Heart left ventricle (tissue), 16 donors: ENCODE measurements around the gene ANKRD28. TPM values are rescaled to one million over a fixed set of nuclear protein-coding genes. Genes with fewer than 3 reads are reported as not detected.

Experiments
- ATAC-seq, 4 donors: fragments of 200-7000 bp; cut with Tn5 transposase; one replicate each; pipeline ENCODE4 v1.9.1; 2020 to 2022; ENCODE audit warnings: moderate library complexity in 4 of 4, mild to moderate bottlenecking in 3 of 4, moderate number of reproducible peaks in 1 of 4
- DNase-seq, 5 donors: peaks; one replicate each; pipeline ENCODE4 v3.0.0-alpha.2; 2020
- H3K27ac ChIP-seq, 12 donors: fragments of 200-600 bp; sonication (generic) in 4 of 12; one replicate each; pipeline versions ENCODE4 v1.5.0 to v1.8.0; 2016 to 2022; ENCODE audit warnings: mild to moderate bottlenecking in 2 of 12
- H3K27me3 ChIP-seq, 9 donors: fragments of 200-600 bp; sonication (generic) in 2 of 9; one replicate each; pipeline versions ENCODE4 v1.5.1 to v1.8.0; 2016 to 2022; ENCODE audit warnings: mild to moderate bottlenecking in 3 of 9
- H3K36me3 ChIP-seq, 9 donors: fragments of 200-600 bp; sonication (generic) in 2 of 9; one replicate each; pipeline versions ENCODE4 v1.5.0 to v1.8.0; 2018 to 2022; ENCODE audit warnings: mild to moderate bottlenecking in 2 of 9
- H3K4me1 ChIP-seq, 12 donors: fragments of 200-600 bp; sonication (generic) in 4 of 12; one replicate each; pipeline versions ENCODE4 v1.5.0 to v1.8.0; 2016 to 2022; ENCODE audit warnings: mild to moderate bottlenecking in 3 of 12
- H3K4me3 ChIP-seq, 12 donors: fragments of 200-600 bp; sonication (generic) in 4 of 12; one replicate each; pipeline versions ENCODE4 v1.5.0 to v1.8.0; 2017 to 2022; ENCODE audit warnings: mild to moderate bottlenecking in 9 of 12, moderate library complexity in 4 of 12
- H3K9me3 ChIP-seq, 12 donors: fragments of 200-600 bp; sonication (generic) in 4 of 12; one replicate each; pipeline versions ENCODE4 v1.5.0 to v1.8.0; 2016 to 2022; ENCODE audit warnings: mild to moderate bottlenecking in 1 of 12
- POLR2A ChIP-seq, 2 donors: fragments of 450-650 bp; IDR thresholded peaks; one replicate each; pipeline ENCODE4 v1.6.1; 2017; ENCODE audit warnings: antibody characterized with exemption in 2 of 2, mild to moderate bottlenecking in 2 of 2, moderate library complexity in 2 of 2
- WGBS, 4 donors: extraction: QIAGEN DNeasy Blood & Tissue Kit in 2 of 4; methylation state at CpG; one replicate each; pipeline versions ENCODE4 v1.1.5 to v1.1.7; 2013 to 2018; 5-methylcytosine and 5-hydroxymethylcytosine counted together
- intact Hi-C, 10 donors: fragments of 100-400 bp; cut with DNase I; formaldehyde crosslinking; loops; one replicate each; pipeline versions ENCODE4 v1.11.1 to v1.14.2; 2022
- polyA plus RNA-seq, 2 donors: library from polyadenylated mRNA; stranded (reverse); fragments of 200-250 nt; gene quantifications; one replicate each; pipeline ENCODE4 v1.2.3, GENCODE V29; 2013
- total RNA-seq, 9 donors: library from RNA; depleted of rRNA in 2 of 9; stranded (reverse); fragments of >200 nt in 2 of 9; fragmentation: NEBNext Ultra II Directional in 3 of 9; extraction: Animal tissue kit (Norgen Biotek cat#: 25700) in 3 of 9; gene quantifications; one replicate each; pipeline versions ENCODE4 v1.1.0 to v1.2.4, GENCODE V29; 2016 to 2023
- TF ChIP-seq, protein P1 (sequence below), 12 donors: fragments of 200-600 bp; sonication (generic) in 4 of 12; IDR thresholded peaks; one replicate each; pipeline versions ENCODE4 v1.5.0 to v1.8.0; 2018 to 2022; ENCODE audit warnings: antibody characterized with exemption in 12 of 12, mild to moderate bottlenecking in 5 of 12
- donor health status: ischemic (EF 13 %, LVEDD 7.1; RV severe dilation, severe dysfunction).
- donor health status: healthy with polysubstance abuse.
- donor health status: DM: no; HTN: yes; CAD: no.
- donor health status: DM: no; HTN: no; CAD: no.
- donor health status: ischemic (EF 25% LVEDD 6.9; RV normal size, moderate dysfunction).
- donor health status: ischemic (EF 25% LVEDD 5.7; RV mildly dilated, moderate dysfunction).
- donor health status: healthy.
- donor health status: DM: yes; HTN: yes; CAD: no.
- donor health status: ischemic (EF 35%, LVEDD 5.7; RV mildly dilated, moderate dysfunction).
- donor health status: nonischemic (EF 11% LVEDD 7.7; RV severe dilation, severe dysfunction).
- donor health status: DM: yes; HTN: yes; CAD: no.
- donor health status: PGD.
- donor health status: ischemic (EF 29% LVEDD 5.4; RV normal size, mild dysfunction).
- donor health status: nonischemic (EF 23%, LVEDD 6.1; RV moderate dilation, normal function).

Gene ANKRD28
- total and polyA plus RNA-seq, 11 donors = 4.9 to 32.1 (median 24.3) TPM

- DNase-seq = no peak
- intact Hi-C loops = no loop called here
- Histone ChIP-seq H3K9me3 (no peaks in the 10 kb centered on the region), H3K27me3 (no peaks in the 10 kb centered on the region), H3K4me1 (no peaks in the 10 kb centered on the region), H3K4me3 (no peak overlapping the region), H3K27ac (no peak overlapping the region), H3K36me3 (peaks cover 0 to 60% (median 44%) of the 10 kb centered on the region in 9 donors)
- TF ChIP-seq, protein P1, sequence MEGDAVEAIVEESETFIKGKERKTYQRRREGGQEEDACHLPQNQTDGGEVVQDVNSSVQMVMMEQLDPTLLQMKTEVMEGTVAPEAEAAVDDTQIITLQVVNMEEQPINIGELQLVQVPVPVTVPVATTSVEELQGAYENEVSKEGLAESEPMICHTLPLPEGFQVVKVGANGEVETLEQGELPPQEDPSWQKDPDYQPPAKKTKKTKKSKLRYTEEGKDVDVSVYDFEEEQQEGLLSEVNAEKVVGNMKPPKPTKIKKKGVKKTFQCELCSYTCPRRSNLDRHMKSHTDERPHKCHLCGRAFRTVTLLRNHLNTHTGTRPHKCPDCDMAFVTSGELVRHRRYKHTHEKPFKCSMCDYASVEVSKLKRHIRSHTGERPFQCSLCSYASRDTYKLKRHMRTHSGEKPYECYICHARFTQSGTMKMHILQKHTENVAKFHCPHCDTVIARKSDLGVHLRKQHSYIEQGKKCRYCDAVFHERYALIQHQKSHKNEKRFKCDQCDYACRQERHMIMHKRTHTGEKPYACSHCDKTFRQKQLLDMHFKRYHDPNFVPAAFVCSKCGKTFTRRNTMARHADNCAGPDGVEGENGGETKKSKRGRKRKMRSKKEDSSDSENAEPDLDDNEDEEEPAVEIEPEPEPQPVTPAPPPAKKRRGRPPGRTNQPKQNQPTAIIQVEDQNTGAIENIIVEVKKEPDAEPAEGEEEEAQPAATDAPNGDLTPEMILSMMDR (IDR thresholded peaks at IDR 0.05) = no peak
- TF ChIP-seq POLR2A (IDR thresholded peaks at IDR 0.05) = no peak
- ATAC-seq = no peak
- 97 to 100% (median 99%) methylated on average over 1 of the region's 1 CpG for WGBS, 4 donors
Measured at GRCh38 chr3:15724446-15724845, 73.3 kb downstream of the ANKRD28 start.

DNA sequence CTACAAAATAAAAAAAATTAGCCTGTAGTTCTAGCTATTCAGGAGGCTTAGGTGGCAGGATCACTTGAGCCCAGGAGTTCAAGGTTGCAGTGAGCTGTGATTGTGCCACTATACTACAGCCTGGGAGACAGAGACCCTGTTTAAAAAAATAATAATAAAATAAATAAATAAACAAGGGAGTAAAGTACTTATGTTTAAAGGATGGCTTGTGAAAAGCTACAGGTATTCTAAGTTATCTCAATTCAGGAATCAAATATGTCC is 74.2 kb downstream of the ANKRD28 start:
- peaks cover 0 to 65% (median 44%) of the 10 kb centered on the region in 9 donors for H3K36me3 ChIP-seq
- no peak overlapping the region for H3K27ac ChIP-seq
- intact Hi-C loops = no loop called here

DNA sequence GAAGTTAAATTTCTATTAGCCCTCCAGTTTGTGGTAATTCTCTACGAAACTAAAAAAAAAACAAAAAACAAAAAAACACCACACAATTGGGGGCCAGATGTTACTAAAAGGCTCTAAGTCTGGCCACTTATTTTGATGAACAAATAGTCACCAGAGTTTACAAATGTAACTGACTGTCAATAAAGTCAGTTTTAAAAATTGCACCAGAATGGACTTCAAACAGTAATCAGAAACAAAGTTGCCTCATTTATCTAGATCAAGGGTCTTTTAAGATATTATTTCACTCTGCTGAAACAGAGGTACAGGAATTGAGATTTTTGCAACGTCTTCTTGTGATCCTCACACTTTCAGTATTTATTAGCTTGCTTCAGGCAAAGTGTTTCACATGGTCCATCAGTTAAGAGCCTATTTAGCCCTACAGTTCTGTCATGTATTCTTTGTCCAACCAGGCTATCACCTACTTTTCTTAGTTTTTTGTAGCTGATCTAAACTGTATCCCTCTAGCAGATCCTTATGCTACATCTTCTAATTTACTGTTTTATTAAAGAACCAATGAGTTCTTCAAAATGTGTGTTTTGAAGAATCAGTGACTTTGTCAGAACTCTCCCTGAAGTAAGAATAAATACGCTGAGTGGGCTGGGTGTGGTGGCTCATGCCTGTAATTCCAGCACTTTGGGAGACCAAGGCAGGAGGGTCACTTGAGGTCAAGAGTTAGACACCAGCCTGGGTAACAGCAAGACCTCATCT is 74.7 kb downstream of the ANKRD28 start:
- 62 to 87% (median 64%) methylated on average over 3 of the region's 3 CpGs for WGBS, 4 donors
- intact Hi-C loops = no loop called here
- ATAC-seq (no peak), DNase-seq (no peak)
- H3K4me3 ChIP-seq = no peak overlapping the region
- H3K4me1 ChIP-seq = no peaks in the 10 kb centered on the region
- no peak for TF ChIP-seq POLR2A (IDR thresholded peaks at IDR 0.05)
- TF ChIP-seq, protein P1 (IDR thresholded peaks at IDR 0.05) = no peak
- H3K27ac ChIP-seq = no peak overlapping the region
- no peaks in the 10 kb centered on the region for H3K9me3 ChIP-seq
- peaks cover 0 to 65% (median 44%) of the 10 kb centered on the region in 9 donors for H3K36me3 ChIP-seq
- no peaks in the 10 kb centered on the region for H3K27me3 ChIP-seq

More for the DNA sequence above, 74.2 kb downstream of the ANKRD28 start:
- Histone ChIP-seq H3K4me3 (no peak overlapping the region), H3K27me3 (no peaks in the 10 kb centered on the region), H3K4me1 (no peaks in the 10 kb centered on the region), H3K9me3 (no peaks in the 10 kb centered on the region)
- no peak for ATAC-seq
- TF ChIP-seq, protein P1 (IDR thresholded peaks at IDR 0.05) = no peak
- no peak for TF ChIP-seq POLR2A (IDR thresholded peaks at IDR 0.05)
- no peak for DNase-seq

DNA sequence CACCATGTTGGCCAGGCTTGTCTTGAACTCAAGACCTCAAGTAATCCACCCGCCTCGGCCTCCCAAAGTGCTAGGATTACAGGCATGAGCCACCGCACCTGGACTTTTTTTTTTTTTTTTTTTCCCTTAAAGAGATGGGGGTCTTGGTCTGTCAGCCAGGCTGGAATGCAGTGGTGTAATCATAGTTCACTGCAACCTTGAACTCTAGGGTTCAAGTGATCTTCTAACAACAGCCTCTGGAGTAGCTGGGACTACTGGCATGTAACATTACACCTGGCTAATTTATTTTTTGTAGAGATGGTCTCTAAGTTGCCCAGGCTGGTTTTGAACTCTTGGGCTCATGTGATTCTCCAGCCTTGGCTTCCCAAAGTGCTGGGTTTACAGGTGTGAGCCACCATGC is 81.6 kb downstream of the ANKRD28 start:
- H3K4me1 ChIP-seq = peaks cover 0 to 2% (median 0%) of the 10 kb centered on the region in 12 donors
- WGBS, 4 donors = 97 to 100% (median 98%) methylated on average over 3 of the region's 3 CpGs
- H3K9me3 ChIP-seq = no peaks in the 10 kb centered on the region
- no peak overlapping the region for H3K4me3 ChIP-seq
- TF ChIP-seq POLR2A (IDR thresholded peaks at IDR 0.05) = no peak
- TF ChIP-seq, protein P1 (IDR thresholded peaks at IDR 0.05) = no peak
- H3K27ac ChIP-seq = no peak overlapping the region
- H3K36me3 ChIP-seq = peaks cover 0 to 46% (median 23%) of the 10 kb centered on the region in 9 donors
- no peaks in the 10 kb centered on the region for H3K27me3 ChIP-seq
- ATAC-seq (no peak), DNase-seq (no peak)
- intact Hi-C loops = no loop called here
